Subcutaneous abdominal adipose tissue (tissue), 5 donors: ENCODE measurements around the gene MMP20.

Experiments
- H3K27ac ChIP-seq: one replicate; pipeline ENCODE4 v1.7.0; 2013; ENCODE audit warnings: low read depth, mild to moderate bottlenecking, inconsistent platforms, low read length, moderate library complexity
- H3K27me3 ChIP-seq, 5 donors: one replicate each; pipeline ENCODE4 v1.7.0; 2013; ENCODE audit warnings: low read length in 5 of 5, inconsistent platforms in 1 of 5; ENCODE audit not compliant: control insufficient read depth in 5 of 5, insufficient read depth in 4 of 5
- H3K36me3 ChIP-seq, 5 donors: one replicate each; pipeline ENCODE4 v1.7.0; 2013; ENCODE audit warnings: low read length in 5 of 5; ENCODE audit not compliant: control insufficient read depth in 5 of 5, insufficient read depth in 5 of 5
- H3K4me1 ChIP-seq, 5 donors: one replicate each; pipeline ENCODE4 v1.7.0; 2013; ENCODE audit warnings: low read length in 5 of 5, mild to moderate bottlenecking in 3 of 5, moderate library complexity in 1 of 5; ENCODE audit not compliant: control insufficient read depth in 5 of 5, insufficient read depth in 5 of 5
- H3K4me3 ChIP-seq, 5 donors: one replicate each; pipeline ENCODE4 v1.7.0; 2013; ENCODE audit warnings: low read length in 5 of 5, low read depth in 1 of 5
- H3K9ac ChIP-seq, 5 donors: one replicate each; pipeline ENCODE4 v1.7.0; 2013; ENCODE audit warnings: low read length in 5 of 5, mild to moderate bottlenecking in 4 of 5, moderate library complexity in 3 of 5
- H3K9me3 ChIP-seq, 5 donors: one replicate each; pipeline ENCODE4 v1.7.0; 2013; ENCODE audit warnings: low read length in 5 of 5; ENCODE audit not compliant: control insufficient read depth in 5 of 5
- donor health status: healthy.
- donor health status: healthy.
- donor health status: healthy.
- donor health status: healthy.
- donor health status: healthy.

Gene MMP20

GRCh38 chr11:102625177-102625576, at the start of gene MMP20:
MMP20 (minus strand) TSS chr11:102625332; CDS start chr11:102625319, 13 bp downstream.
- Histone ChIP-seq H3K4me3 (no peak within 1 kb of the TSS), H3K27ac (no peak within 1 kb of the TSS), H3K27me3 (no peaks in the 10 kb centered on the region), H3K9ac (no peak within 1 kb of the TSS), H3K36me3 (no peaks in the 10 kb centered on the region), H3K4me1 (no peaks in the 10 kb centered on the region), H3K9me3 (no peaks in the 10 kb centered on the region)

GRCh38 chr11:102669664-102670063, 44.5 kb upstream of the MMP20 start:
- no peaks in the 10 kb centered on the region for H3K27me3 ChIP-seq
- H3K36me3 ChIP-seq: no peaks in the 10 kb centered on the region
- no peak overlapping the region for H3K9ac ChIP-seq
- no peak overlapping the region for H3K27ac ChIP-seq
- H3K9me3 ChIP-seq: no peaks in the 10 kb centered on the region
- no peak overlapping the region for H3K4me3 ChIP-seq
- no peaks in the 10 kb centered on the region for H3K4me1 ChIP-seq

- H3K9me3 ChIP-seq: no peaks in the 10 kb centered on the region
- H3K9ac ChIP-seq: no peak overlapping the region
- H3K36me3 ChIP-seq: no peaks in the 10 kb centered on the region
- H3K27ac ChIP-seq: no peak overlapping the region
- H3K4me1 ChIP-seq: no peaks in the 10 kb centered on the region
- H3K4me3 ChIP-seq: no peak overlapping the region
- H3K27me3 ChIP-seq: no peaks in the 10 kb centered on the region
Measured at GRCh38 chr11:102666331-102666957, 41.3 kb upstream of the MMP20 start.

GRCh38 chr11:102664001-102664752, 39.0 kb upstream of the MMP20 start:
- Histone ChIP-seq H3K36me3 (no peaks in the 10 kb centered on the region), H3K27ac (no peak overlapping the region), H3K4me3 (no peak overlapping the region), H3K9me3 (no peaks in the 10 kb centered on the region), H3K4me1 (no peaks in the 10 kb centered on the region), H3K9ac (no peak overlapping the region), H3K27me3 (no peaks in the 10 kb centered on the region)

GRCh38 chr11:102662607-102663006, 37.5 kb upstream of the MMP20 start:
- H3K36me3 ChIP-seq: no peaks in the 10 kb centered on the region
- no peak overlapping the region for H3K9ac ChIP-seq
- no peaks in the 10 kb centered on the region for H3K27me3 ChIP-seq
- H3K9me3 ChIP-seq: no peaks in the 10 kb centered on the region
- H3K4me1 ChIP-seq: no peaks in the 10 kb centered on the region
- H3K4me3 ChIP-seq: no peak overlapping the region
- H3K27ac ChIP-seq: no peak overlapping the region

GRCh38 chr11:102661040-102661439, 35.9 kb upstream of the MMP20 start:
- Histone ChIP-seq H3K27ac (no peak overlapping the region), H3K27me3 (no peaks in the 10 kb centered on the region), H3K36me3 (no peaks in the 10 kb centered on the region), H3K9ac (no peak overlapping the region), H3K9me3 (no peaks in the 10 kb centered on the region), H3K4me1 (no peaks in the 10 kb centered on the region), H3K4me3 (no peak overlapping the region)

GRCh38 chr11:102656528-102656927, 31.4 kb upstream of the MMP20 start:
- Histone ChIP-seq H3K9ac (no peak overlapping the region), H3K4me3 (no peak overlapping the region), H3K4me1 (no peaks in the 10 kb centered on the region), H3K36me3 (no peaks in the 10 kb centered on the region), H3K27me3 (no peaks in the 10 kb centered on the region), H3K9me3 (peaks cover 0 to 7% (median 0%) of the 10 kb centered on the region in 5 donors), H3K27ac (no peak overlapping the region)

- no peak overlapping the region for H3K27ac ChIP-seq
- no peaks in the 10 kb centered on the region for H3K36me3 ChIP-seq
- H3K9me3 ChIP-seq: peaks cover 0 to 7% (median 0%) of the 10 kb centered on the region in 5 donors
- no peaks in the 10 kb centered on the region for H3K27me3 ChIP-seq
- H3K4me3 ChIP-seq: no peak overlapping the region
- H3K4me1 ChIP-seq: no peaks in the 10 kb centered on the region
- H3K9ac ChIP-seq: no peak overlapping the region
Measured at GRCh38 chr11:102655547-102655946, 30.4 kb upstream of the MMP20 start.

GRCh38 chr11:102654761-102655160, 29.6 kb upstream of the MMP20 start:
- no peak overlapping the region for H3K27ac ChIP-seq
- H3K36me3 ChIP-seq: no peaks in the 10 kb centered on the region
- peaks cover 0 to 7% (median 0%) of the 10 kb centered on the region in 5 donors for H3K9me3 ChIP-seq
- no peak overlapping the region for H3K4me3 ChIP-seq
- no peaks in the 10 kb centered on the region for H3K27me3 ChIP-seq
- H3K4me1 ChIP-seq: no peaks in the 10 kb centered on the region
- H3K9ac ChIP-seq: no peak overlapping the region

- H3K27me3 ChIP-seq: no peaks in the 10 kb centered on the region
- peaks cover 0 to 7% (median 0%) of the 10 kb centered on the region in 5 donors for H3K9me3 ChIP-seq
- no peak overlapping the region for H3K9ac ChIP-seq
- H3K4me3 ChIP-seq: no peak overlapping the region
- no peaks in the 10 kb centered on the region for H3K36me3 ChIP-seq
- H3K4me1 ChIP-seq: no peaks in the 10 kb centered on the region
- H3K27ac ChIP-seq: no peak overlapping the region
Measured at GRCh38 chr11:102653744-102654291, 28.7 kb upstream of the MMP20 start.
